ENCODE measurements around the gene SNX10. TPM values are rescaled to one million over a fixed set of nuclear protein-coding genes. Genes with fewer than 3 reads are reported as not detected.

SNX10 gene
- total and polyA plus RNA-seq, 2 of the 8 experiments (the other 6 are each of a cell fraction or from before 2014, with no cell fraction given): 4.4 to 9.6 TPM

- TF ChIP-seq RBBP5 (IDR thresholded peaks at IDR 0.05; ENCODE audit: borderline replicate concordance, low read depth, low read length): no peak
- no peak for TF ChIP-seq USF2 (IDR thresholded peaks at IDR 0.05; ENCODE audit: low read length)
- no peak for TF ChIP-seq CREB1 (IDR thresholded peaks at IDR 0.05)
These were observed 57.6 kb downstream of the SNX10 start (continued) for GRCh38 chr7:26349005-26349915.

Measured in H1 (cell line).